NOMO-1 treated with dmso at 0.1 percent for 144 hours (cell line): ENCODE results near the gene ARHGAP5.
A peak's percentile ranks its signal among the peaks of the same experiment; 100 is the strongest.

Source experiments
- DNase-seq: peaks from one replicate; lab custom pipeline; 2025; ENCODE audit not compliant: unreplicated experiment; lab: John Stamatoyannopoulos, UW

ARHGAP5 gene

GRCh38 chr14:32166924-32167323 is 89.8 kb downstream of the ARHGAP5 start:
- DNase-seq: no peak

GRCh38 chr14:32167907-32168306 is 90.8 kb downstream of the ARHGAP5 start:
- no peak for DNase-seq

DNA sequence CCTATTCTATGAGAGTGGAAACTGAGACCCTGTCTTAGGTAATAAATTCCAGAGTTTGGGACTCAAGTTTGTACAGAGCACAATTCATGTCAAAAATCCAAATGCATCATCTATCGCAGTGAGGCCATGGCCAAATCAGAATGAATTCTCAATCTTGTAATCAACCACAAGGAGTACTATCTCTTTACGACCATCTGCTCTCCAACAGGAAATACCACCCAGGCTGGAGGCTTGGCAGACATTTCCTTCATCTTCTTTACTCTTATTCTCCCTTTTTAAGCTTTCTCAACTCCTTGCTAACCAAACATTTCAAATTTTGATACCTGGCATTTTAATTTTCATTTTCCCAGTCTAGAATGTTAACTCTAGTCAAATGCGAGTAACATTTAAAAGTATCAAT is 92.1 kb downstream of the ARHGAP5 start:
- no peak for DNase-seq

DNA sequence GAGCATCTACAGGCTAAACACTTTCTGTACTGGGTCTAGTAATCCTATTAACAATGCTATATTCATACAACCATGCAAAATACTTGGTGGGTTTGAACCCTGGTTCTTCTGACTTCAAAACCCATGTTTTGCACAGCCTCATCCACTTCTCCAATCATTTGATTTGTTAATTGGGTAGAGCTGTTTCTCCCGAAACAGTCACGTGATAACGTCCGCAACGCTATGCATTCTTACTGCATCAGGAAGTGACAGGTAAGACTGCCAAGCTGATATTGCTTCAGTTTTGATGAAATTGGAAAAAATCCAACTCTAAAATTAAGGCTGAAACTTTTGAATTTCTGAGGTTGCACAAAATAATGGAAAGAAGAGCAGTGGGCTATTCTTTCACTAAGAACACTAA is 94.4 kb downstream of the ARHGAP5 start:
- DNase-seq: no peak

DNA sequence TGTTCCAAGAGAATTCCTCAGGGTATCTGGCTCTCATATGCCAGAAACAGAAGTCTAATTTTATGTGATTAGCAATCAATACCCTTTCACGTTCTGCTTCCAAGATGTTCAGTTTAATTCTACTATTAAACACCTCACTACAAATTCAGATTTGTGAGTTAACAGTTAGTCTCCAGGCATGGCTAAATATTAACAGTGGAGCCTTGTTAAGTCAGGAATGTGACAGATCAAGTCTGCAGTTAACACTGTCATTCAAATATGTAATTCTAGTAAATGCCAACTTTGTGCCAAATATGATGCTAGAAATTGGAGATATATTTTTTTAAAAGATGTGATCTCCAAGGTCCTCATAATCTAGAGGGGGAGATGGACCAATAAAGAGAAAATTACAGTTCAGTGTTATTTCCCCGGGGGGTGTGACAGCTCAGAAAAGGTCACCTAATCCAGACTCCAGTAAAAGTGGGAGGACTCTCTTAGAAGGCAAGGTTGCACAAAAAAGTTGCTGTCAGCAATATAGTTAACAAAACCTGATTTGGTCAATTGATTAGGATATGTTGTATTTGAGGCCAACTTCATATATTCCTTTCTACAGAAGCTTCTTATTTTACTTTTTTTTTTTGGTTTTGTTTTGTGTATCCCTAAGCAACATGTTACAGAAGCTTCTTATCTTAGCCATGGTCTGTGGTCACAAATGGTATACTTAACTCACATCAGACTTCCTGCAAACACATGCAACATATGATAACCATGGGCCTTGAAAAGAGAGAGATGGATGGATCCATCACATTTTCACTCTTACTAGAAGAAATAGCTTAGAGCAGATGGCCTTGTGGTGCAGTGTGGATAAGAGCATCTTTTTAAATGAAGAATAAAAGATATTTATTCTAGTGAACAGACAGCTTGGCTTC is 106.3 kb downstream of the ARHGAP5 start:
- DNase-seq: no peak

- DNase-seq: no peak
Observed at GRCh38 chr14:32185097-32185496, 108.0 kb downstream of the ARHGAP5 start.

GRCh38 chr14:32186248-32186647 is 109.1 kb downstream of the ARHGAP5 start:
- no peak for DNase-seq

GRCh38 chr14:32189811-32190210 is 112.7 kb downstream of the ARHGAP5 start:
- DNase-seq: no peak

DNA sequence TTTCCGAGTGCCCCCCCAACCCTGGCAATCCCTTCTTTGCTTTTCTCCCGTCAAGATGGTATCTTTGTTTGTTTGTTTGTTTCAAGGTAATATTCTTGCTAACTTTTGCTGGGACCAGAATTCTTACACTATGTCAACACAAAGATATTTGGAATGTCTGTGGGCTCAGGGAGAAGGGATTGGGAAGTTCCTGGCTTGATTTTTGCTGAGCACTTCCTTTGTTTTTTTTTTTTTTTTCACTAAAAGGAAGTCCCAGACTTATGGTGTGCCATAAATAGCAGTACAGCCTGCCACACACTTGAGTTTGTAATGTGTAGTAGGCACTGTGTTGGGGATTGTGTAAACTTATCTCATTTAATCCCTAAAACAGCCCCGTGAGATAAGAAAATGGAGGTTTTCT is 113.6 kb downstream of the ARHGAP5 start:
- no peak for DNase-seq

- no peak for DNase-seq
Observed at GRCh38 chr14:32192712-32193373, 115.7 kb downstream of the ARHGAP5 start.

DNA sequence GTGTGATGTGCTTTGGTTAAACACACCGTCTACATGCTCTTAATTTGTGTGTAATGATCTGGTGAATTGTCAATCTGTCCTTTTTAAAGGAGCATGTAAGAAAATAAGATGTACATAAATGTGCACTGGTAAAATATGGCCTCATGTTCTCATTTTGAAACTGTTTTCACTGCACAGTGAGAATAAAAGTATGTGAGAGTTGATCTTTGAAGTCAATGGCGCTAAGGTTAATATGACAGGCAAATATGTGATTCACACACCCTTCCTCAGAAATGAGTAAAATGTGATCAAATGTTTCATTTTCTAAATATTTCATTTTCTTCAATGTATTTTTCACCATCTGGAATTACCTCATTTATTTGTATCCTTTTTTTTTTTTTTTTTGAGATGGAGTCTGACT is 116.4 kb downstream of the ARHGAP5 start:
- DNase-seq: no peak

DNA sequence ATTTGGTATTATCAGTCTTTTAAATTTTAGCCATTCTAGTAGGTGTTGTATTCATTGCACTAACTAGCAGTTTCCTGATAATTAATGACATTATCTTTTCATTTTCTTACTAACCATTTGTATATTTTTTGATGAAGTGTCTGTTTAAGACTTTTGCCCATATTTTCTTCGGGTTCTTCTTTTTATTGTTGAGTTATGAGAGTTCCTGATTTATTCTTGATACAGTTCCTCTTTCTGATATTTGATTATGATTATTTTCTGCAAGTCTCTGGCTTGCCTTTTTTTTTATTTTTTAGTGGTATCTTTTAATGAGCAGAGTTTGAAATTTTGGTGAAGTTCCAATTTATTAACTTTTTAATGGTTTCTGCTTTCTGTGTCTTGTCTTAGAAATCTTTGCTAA is 118.5 kb downstream of the ARHGAP5 start:
- DNase-seq: no peak

DNA sequence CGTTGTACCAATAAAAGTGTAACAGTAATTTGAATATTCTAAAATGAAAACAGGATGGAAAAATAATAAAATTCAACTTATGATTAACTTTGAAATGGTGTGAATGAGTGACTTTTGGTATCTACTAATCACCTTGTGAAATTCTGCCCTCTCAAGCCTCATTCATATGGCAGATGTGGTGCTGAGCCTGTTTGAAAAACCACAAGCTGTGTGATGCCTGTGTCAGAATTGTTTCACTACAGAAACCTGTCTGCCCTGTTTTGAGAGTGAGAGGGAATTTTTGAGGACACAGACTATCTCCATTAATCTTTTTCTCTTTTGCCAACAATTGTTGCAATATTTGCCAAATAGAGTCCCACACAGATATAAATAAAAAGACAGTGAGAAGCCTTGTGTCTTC is 120.8 kb downstream of the ARHGAP5 start:
- DNase-seq: no peak

GRCh38 chr14:32200368-32201192 is 123.5 kb downstream of the ARHGAP5 start:
- DNase-seq: no peak

- no peak for DNase-seq
Observed at GRCh38 chr14:32201193-32201815, 124.2 kb downstream of the ARHGAP5 start.

DNA sequence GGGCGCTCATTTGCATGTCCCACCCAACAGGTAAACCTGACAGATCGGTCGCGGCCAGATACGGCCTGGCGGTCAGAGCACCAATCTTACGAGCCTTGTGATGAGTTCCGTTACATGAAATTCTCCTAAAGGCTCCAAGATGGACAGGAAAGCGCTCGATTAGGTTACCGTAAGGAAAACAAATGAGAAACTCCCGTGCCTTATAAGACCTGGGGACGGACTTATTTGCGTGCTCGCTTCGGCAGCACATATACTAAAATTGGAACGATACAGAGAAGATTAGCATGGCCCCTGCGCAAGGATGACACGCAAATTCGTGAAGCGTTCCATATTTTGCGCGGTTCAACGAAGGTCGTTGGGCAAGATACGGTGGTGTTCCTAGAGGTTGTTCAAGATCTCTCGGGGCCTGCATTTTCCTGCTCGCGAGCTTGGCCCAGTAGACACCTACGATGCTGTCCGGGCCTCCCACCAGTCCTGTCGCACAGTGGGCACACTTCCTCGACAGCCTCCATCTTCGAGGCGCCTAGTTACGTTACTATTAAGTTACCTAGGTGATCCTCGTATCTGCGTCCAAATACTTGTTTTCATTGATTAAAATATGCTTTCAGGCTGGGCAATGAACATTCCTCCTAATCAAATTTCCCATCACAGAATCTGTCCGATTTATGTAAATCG is 124.8 kb downstream of the ARHGAP5 start, which contains the start of gene RNU6-7:
Gene RNU6-7 (plus strand): TSS at position 230 of the 675 bp plus-strand sequence.
- no peak for DNase-seq

DNA sequence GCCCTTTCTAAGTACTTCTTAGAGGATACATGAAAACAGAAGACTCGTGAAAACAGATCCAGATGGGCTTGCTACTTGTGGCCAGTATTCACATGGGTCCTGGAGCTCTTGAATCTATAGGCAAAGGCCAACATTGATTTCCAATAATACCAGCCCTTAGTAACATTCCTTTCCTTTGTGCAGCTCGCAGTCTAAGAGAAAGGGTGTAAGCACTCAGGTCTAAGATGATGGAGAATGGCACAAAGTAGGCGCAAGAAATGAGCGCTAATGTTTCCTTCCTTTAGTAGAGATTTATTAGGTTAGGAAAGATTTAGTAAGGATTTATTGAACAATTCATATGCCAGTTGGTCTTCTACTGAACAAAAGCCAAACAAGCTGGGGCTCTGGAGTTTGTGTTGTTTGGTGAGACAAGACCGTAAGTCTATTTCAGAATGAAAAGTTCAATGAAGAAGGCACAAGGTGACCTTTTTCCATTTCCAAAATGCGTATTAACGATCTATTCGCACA is 125.4 kb downstream of the ARHGAP5 start:
- DNase-seq: no peak

DNA sequence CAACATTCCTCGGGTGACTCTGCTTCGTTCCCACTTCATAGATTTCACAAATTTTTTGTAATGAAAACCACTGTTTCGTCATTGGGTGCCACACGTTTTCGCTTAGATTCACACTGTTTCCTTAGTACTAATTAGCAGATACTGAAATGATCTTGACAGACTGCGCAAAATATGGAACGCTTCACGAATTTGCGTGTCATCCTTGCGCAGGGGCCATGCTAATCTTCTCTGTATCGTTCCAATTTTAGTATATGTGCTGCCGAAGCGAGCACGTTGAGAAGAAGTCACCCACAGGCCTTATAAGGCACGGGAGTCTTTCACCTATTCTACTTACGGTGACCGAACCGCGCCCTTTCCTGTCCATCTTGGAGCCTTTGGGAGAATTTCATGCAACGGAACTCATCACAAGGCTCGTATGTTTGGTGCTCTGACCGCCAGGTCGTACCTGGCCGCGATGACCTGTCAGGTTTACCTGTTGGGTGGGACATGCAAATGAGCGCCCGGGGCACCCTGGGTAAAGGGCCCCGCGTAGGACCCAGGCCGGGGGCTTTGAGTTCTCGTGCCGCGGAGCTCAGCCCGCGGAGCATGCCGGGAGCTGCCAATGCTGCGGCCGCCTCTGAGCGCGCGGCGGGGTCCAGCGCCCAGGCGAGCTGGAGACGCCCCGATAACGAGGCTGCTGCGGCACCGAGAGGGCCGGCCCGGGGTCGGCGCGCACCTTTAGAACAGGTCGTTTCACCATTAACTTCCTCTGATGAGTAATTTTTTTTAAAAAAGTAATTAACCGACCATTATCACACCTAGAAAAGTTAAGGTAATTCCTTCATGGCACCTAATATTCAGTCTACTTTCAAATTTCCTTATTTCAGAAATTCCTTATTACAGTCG is 126.1 kb downstream of the ARHGAP5 start, which contains the start of gene RNU6-8:
Gene RNU6-8 (minus strand): TSS at position 272 of the 885 bp plus-strand sequence.
- peak; percentile 16 for DNase-seq

- no peak for DNase-seq
Observed at GRCh38 chr14:32203928-32204357, 126.8 kb downstream of the ARHGAP5 start.
